ENCODE measurements around the gene KDR. TPM values are rescaled to one million over a fixed set of nuclear protein-coding genes. Genes with fewer than 3 reads are reported as not detected.

KDR gene
- total RNA-seq, 1 donor from 2014 or later, result 924 TPM

- no peak for DNase-seq (ENCODE audit: low spot score)
- Mint-ChIP-seq H3K27me3 (ENCODE audit: unreplicated experiment) (peaks cover 7% of the 10 kb centered on the region), H3K36me3 (ENCODE audit: low read depth, unreplicated experiment) (no peaks in the 10 kb centered on the region), H3K4me3 (ENCODE audit: unreplicated experiment) (no peak overlapping the region), H3K27ac (ENCODE audit: unreplicated experiment) (no peak overlapping the region), H3K4me1 (ENCODE audit: unreplicated experiment) (peaks cover 29% of the 10 kb centered on the region), H3K9me3 (ENCODE audit: unreplicated experiment) (no peaks in the 10 kb centered on the region)
- no peak for TF ChIP-seq CTCF (IDR thresholded peaks at IDR 0.05; ENCODE audit: unreplicated experiment)
These were observed 53.4 kb downstream of the KDR start for GRCh38 chr4:55071951-55072350.

GRCh38 chr4:55069248-55069647, 56.1 kb downstream of the KDR start:
- H3K27me3 Mint-ChIP-seq (ENCODE audit: unreplicated experiment), result peaks cover 3% of the 10 kb centered on the region
- peaks cover 18% of the 10 kb centered on the region for H3K4me1 Mint-ChIP-seq (ENCODE audit: unreplicated experiment)
- H3K9me3 Mint-ChIP-seq (ENCODE audit: unreplicated experiment), result no peaks in the 10 kb centered on the region
- no peak for TF ChIP-seq CTCF (IDR thresholded peaks at IDR 0.05; ENCODE audit: unreplicated experiment)
- no peaks in the 10 kb centered on the region for H3K36me3 Mint-ChIP-seq (ENCODE audit: low read depth, unreplicated experiment)
- peak overlapping the region; percentile 87 for H3K27ac Mint-ChIP-seq (ENCODE audit: unreplicated experiment)
- no peak for DNase-seq (ENCODE audit: low spot score)
- H3K4me3 Mint-ChIP-seq (ENCODE audit: unreplicated experiment), result peak overlapping the region; percentile 12

GRCh38 chr4:55068522-55068921, 56.9 kb downstream of the KDR start:
- H3K4me3 Mint-ChIP-seq (ENCODE audit: unreplicated experiment), result no peak overlapping the region
- H3K27ac Mint-ChIP-seq (ENCODE audit: unreplicated experiment), result no peak overlapping the region
- TF ChIP-seq CTCF (IDR thresholded peaks at IDR 0.05; ENCODE audit: unreplicated experiment), result no peak
- H3K27me3 Mint-ChIP-seq (ENCODE audit: unreplicated experiment), result peaks cover 3% of the 10 kb centered on the region
- H3K4me1 Mint-ChIP-seq (ENCODE audit: unreplicated experiment), result peaks cover 18% of the 10 kb centered on the region
- H3K36me3 Mint-ChIP-seq (ENCODE audit: low read depth, unreplicated experiment), result no peaks in the 10 kb centered on the region
- no peaks in the 10 kb centered on the region for H3K9me3 Mint-ChIP-seq (ENCODE audit: unreplicated experiment)
- DNase-seq (ENCODE audit: low spot score), result no peak

GRCh38 chr4:55066018-55066417, 59.4 kb downstream of the KDR start:
- Mint-ChIP-seq H3K9me3 (ENCODE audit: unreplicated experiment) (no peaks in the 10 kb centered on the region), H3K36me3 (ENCODE audit: low read depth, unreplicated experiment) (no peaks in the 10 kb centered on the region), H3K4me1 (ENCODE audit: unreplicated experiment) (peaks cover 18% of the 10 kb centered on the region), H3K27ac (ENCODE audit: unreplicated experiment) (no peak overlapping the region), H3K4me3 (ENCODE audit: unreplicated experiment) (no peak overlapping the region), H3K27me3 (ENCODE audit: unreplicated experiment) (peaks cover 3% of the 10 kb centered on the region)
- no peak for TF ChIP-seq CTCF (IDR thresholded peaks at IDR 0.05; ENCODE audit: unreplicated experiment)
- no peak for DNase-seq (ENCODE audit: low spot score)

GRCh38 chr4:55055529-55055928, 69.9 kb downstream of the KDR start:
- H3K36me3 Mint-ChIP-seq (ENCODE audit: low read depth, unreplicated experiment), result no peaks in the 10 kb centered on the region
- no peak overlapping the region for H3K27ac Mint-ChIP-seq (ENCODE audit: unreplicated experiment)
- no peak overlapping the region for H3K4me3 Mint-ChIP-seq (ENCODE audit: unreplicated experiment)
- TF ChIP-seq CTCF (IDR thresholded peaks at IDR 0.05; ENCODE audit: unreplicated experiment), result no peak
- no peaks in the 10 kb centered on the region for H3K27me3 Mint-ChIP-seq (ENCODE audit: unreplicated experiment)
- no peaks in the 10 kb centered on the region for H3K9me3 Mint-ChIP-seq (ENCODE audit: unreplicated experiment)
- DNase-seq (ENCODE audit: low spot score), result no peak
- peaks cover 7% of the 10 kb centered on the region for H3K4me1 Mint-ChIP-seq (ENCODE audit: unreplicated experiment)

All from endothelial cell (in vitro differentiated cells).